ENCODE data around the gene RALY.

The RALY gene

DNA sequence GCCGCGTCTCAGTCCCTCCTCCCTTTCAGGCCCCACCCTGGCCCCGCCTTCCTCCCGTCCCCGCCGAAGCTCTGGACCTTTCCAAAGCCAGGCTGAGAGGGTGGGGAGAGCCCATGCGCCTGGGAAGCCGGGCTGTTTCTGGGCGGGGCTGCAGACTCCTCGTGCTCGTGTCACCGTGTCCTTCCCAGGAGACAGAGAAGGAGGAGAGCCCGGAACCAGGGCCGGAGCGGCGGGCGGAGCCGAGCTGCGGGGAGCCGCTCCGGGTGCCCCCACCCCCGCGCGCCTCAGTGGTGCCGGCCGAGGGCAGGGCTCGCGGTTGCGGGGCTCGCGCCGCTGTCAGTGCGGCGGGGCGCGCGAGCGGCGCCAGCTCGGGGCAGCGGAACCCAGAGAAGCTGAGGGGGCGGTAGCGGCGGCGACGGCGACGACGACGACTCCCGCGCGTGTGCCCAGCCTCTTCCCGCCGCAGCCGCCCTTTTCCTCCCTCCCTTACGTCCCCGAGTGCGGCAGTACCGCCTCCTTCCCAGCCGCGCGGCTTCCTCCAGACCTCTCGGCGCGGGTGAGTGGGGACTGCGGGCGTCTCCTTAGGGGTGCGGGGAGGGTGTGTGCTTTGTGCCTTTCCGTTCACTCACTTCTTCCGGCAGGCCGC, at the start of gene RALY:
Gene RALY, plus strand, starts transcription at position 336 of the 646 bp plus-strand sequence. CDS start 78,164 bp downstream, outside the sequence.
- peak; percentile 83 for DNase-seq (ENCODE audit: low read depth)

DNA sequence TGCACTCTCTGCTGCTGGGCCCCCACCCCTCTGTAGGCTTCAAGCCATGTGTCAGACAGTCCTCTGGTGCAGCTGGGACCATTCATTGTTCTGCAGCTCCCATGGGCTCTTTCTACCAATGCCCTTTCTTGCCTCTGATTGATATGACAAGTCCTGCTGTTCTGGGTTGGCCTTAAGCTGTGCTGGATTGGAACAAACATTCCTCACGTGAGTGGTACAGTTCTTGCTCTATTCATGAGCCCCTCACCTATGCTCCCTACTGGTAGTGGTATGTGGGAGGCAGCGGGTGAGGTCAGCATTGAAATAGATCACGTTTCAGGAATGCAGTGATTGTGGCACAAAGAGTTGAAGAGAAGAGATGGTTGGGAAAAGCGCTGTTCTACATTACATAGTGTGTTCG, 48.8 kb upstream of the RALY start:
- no peak for DNase-seq (ENCODE audit: low read depth)

DNA sequence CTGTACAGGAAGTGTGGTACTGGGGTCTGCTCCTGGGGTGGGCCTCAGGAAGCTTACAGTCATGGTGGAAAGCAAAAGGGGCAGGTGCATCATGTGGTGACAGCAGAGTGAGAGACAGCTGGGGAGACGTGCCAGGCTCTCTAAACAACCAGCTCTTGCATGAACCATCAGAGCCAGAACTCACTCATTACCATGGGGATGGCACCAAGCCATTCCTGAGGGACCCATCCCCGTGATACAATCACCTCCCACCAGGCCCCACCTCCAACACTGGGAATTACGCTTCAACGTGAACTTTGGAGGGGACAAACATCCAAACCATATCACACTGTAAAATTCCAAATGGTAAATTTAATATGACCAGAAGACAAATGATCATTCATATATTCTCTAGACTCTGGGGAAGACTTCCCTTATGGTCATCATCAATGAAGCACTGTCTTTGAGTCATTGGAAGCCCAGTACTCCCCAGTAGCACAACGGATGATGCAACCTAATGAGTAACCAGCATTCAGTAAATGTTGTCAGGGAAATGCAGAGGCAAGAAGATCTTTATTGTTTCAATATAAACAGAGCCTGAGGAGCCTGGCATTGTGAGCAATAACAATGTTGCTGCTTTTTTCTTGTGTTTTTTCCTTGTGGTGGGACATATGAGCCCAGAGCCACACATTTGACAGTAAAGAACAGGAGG, 48.2 kb upstream of the RALY start:
- no peak for DNase-seq (ENCODE audit: low read depth)

DNA sequence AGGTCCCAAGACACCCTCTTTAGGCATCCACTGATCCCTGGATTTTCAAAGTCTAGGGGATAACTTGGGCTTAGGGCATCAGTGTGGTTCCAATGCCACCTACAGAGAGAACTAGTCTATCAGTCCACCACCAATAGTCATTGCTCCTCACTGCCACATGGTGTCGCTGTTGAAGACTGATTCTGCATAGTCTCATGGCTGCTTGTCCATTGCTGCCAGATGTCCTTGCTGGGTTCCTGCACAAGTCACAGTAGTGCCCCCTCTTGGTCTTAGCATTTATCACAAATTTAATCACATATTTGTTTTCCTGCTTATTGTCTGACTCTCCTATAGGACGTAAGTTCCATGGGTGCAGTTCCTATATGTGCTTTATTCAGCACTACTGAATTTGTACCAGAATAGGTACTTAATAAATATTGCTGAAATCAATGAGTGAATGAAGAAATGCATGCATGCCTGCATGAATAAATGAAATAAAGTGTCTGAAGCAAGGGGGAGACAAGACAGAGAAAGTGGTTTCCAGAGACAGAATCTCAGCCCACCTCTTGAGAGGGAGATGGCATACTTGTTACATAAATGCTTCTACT, 45.9 kb upstream of the RALY start:
- no peak for DNase-seq (ENCODE audit: low read depth)

DNA sequence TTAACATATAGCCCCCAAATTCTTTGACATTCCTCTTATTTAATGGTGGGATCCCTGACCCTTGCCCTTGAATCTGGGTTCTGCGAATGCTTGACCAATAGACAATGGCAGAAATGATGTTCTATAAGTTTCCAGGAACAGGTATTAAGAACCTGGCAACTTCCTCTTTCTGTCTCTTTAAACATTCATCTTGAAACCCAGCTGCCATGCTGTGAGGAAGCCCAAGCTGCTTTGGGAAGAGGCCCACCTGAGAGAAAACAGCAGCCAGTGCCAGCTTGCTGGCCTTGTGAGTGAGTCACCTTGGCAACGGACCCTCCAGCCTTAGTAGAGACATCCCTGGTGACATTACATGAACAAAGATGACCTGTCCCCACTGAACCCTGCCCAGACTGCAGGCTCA, 45.2 kb upstream of the RALY start:
- DNase-seq (ENCODE audit: low read depth) = no peak

DNA sequence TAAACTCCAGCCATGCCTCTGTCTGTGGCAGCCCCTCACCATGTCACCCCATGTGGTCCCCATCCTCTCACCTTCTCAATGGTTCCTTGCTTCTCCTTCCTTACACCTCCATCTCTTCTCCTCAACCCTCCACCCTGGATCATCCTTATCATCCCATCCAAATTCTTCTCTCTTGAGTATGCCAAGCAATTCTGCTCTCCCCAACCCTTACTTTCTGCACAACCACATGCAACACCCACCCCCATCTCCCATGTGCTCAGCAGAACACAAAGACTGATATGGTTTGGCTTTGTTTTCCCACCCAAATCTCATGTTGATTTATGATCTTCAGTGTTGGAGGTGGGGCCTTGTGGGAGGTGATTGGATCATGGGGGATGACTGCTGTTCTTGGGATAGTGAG, 42.5 kb upstream of the RALY start:
- no peak for DNase-seq (ENCODE audit: low read depth)

DNA sequence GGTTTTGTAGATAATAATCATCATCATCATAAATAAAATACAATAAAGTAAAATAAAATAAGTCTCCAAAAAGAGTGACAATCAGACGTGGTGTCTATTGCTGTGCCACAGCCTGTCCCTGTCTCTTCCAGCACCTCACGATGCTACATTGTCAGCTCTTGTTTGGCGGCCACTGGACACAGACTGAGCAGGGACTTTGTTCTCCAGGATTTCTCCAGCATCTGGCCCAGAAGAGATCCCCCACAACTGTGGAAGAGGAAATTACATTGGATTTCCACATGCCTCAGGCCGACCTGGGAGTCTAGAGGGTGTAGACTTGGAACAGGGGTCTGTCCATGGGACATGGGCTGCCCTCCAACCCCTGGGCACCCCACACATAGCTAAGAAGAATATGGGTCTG, 39.2 kb upstream of the RALY start:
- no peak for DNase-seq (ENCODE audit: low read depth)

DNA sequence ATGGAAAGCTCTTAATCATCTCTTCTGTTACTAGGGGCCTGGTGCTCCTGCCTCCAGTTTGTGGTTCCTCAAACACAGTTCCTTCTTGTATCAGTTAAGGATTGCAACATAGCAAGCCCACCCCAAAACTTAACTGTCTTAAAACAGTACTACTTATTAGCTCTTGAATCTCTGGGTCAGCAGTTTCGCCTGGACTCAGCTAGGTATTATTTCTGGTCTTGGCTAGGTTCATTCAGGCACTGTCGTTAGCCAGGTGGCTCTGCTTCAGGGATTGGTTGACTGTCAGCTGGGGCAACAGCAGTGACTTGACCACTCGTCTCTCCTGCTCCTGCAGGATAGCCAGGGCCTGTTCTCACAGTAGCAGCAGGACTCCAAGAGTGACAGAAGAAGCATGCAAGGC, 30.0 kb upstream of the RALY start:
- DNase-seq (ENCODE audit: low read depth) = no peak

- DNase-seq (ENCODE audit: low read depth) = no peak
Measured at GRCh38 chr20:33964441-33964840, 29.3 kb upstream of the RALY start.

DNA sequence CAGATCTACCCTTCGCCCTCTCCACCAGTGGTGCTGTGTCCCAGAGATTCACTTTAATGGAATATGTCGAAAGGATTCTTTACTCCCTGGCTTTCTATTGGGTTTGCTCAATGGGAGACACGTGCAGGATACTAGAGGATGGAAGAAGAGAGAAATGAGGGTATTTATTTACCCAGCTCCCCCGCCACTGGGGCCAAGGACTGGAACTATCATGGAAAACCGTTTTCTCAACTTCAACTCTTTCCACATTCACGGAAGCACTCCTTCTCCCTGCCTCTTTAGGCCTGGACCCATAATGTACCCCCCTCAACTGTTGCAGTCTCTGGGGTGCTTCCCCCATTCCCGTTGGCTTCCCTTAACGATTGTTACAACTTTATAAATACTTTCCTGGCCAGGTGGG, 26.6 kb upstream of the RALY start:
- no peak for DNase-seq (ENCODE audit: low read depth)

DNA sequence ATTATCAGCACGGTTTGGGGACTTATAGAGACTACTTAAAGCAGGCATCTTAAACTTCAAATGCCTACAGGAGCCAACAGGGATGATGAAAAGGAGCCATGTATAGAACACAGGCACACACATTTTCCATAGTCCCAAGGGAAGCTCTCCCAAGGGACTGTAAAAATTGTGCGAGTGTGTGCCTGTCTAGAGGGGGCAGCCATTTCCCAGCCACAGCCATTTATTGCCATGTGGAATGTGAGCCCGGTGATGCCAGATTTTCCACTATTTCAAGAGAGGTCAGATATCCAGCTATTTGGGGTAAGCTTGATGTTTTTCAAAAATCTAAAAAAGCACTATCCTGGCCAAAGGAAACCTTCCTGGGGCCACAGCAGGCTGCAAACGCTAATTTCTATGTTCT, 24.1 kb upstream of the RALY start:
- no peak for DNase-seq (ENCODE audit: low read depth)

GRCh38 chr20:33970229-33970628, 23.5 kb upstream of the RALY start:
- no peak for DNase-seq (ENCODE audit: low read depth)

- DNase-seq (ENCODE audit: low read depth) = no peak
Measured at GRCh38 chr20:33971147-33971975, 22.4 kb upstream of the RALY start.

GRCh38 chr20:33976959-33977358, 16.8 kb upstream of the RALY start:
- DNase-seq (ENCODE audit: low read depth) = no peak

GRCh38 chr20:33977535-33977934, 16.2 kb upstream of the RALY start:
- DNase-seq (ENCODE audit: low read depth) = no peak

DNA sequence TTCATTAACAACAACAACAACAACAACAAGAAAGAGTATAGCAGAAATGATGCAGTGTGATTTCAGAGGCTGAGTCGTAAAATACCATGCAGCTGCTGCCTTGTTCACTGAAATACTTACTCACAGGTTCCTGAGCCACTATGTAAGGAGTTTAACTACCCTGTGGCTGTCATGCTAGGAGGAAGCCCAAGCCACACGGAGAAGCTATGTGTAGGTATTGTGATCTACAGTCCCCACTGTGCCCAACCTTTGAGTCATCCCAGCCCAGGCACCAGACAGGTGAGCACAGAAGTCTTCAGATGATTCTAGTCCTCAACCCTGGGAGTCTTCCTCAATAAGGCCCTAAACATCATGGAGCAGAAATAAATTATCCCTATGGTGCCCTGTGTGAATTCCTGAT, 14.6 kb upstream of the RALY start:
- no peak for DNase-seq (ENCODE audit: low read depth)

DNA sequence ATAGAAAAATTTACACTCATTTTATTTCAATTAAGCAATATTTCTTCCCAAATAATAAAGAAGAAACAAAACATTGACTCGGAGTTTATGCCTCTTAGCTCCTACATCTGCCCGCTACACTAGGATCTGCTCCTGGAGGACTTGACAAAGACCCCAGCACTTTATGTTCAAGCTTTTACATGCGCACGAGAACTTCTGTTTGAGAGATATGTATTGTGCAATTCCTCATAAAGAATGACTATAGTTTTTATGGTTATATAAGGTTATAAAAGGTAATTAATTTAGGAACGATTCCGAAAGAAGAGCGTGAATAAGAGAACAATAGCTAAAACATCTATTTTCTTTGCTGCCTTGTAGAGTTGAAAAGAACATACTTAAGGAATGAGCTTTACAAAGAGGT, 12.4 kb upstream of the RALY start:
- DNase-seq (ENCODE audit: low read depth) = no peak

DNA sequence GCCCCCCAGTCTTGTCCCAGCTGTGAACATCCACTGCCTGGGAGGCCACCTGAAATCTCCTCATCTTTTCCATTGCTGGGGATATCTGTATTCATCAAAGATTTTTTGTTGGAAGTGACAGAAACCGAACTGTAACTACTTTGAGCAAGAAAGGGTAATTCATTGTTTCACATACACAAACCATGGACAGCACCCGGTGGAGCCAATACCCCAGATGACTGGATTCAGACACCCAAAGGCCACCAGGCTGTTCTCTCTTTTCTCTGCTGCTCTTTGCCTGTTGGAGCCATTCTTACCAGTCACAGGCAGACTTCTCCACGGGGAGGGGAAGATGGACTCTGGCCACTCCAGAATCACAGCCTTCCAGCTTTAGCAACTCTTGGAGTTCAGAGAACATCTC, 11.7 kb upstream of the RALY start:
- DNase-seq (ENCODE audit: low read depth) = no peak

DNA sequence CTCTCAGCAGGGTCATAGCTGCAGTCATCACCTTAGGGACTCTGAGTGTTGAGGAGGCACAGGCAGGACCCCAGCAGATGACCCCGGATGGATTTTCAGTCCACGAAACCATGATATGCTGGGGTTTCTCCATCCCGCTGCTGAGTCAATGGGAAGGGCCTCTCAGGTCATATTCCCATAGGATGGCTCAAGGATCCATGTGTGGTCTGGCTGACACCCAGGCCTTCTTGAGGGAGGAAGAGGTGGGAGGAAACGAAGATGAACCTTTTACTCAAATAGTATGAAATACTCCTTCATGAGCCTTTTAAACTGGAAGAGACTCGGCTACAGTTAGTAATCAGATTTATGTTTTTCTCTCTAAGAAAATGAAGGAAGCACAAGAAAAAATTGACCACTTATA, 10.3 kb upstream of the RALY start:
- DNase-seq (ENCODE audit: low read depth) = no peak

DNA sequence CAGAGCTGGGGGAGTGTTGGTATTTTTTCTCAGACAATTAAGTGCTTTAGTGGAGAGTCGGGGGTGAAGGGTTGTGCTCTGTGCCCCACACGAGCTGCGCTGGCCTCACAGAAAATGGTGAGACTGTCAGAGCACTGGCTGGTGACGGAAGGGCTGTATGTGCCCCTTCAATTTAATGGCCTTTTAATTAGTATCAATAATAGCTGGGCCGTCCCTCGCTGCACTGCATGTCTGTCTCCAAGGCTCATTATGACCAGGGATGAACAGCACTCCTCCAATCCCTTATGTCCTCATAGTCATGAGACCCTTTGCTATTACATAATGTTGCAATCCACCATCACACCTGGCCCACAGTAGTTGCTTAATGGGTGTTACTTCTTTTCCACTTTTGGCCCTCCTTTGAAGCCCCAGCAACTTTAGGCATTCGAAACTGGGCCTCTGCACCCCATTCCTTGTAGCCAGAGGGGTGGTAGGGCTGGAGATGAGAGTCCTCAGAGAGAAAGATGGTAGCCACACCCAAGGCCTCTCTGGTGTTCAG, 9.5 kb upstream of the RALY start:
- no peak for DNase-seq (ENCODE audit: low read depth)

DNA sequence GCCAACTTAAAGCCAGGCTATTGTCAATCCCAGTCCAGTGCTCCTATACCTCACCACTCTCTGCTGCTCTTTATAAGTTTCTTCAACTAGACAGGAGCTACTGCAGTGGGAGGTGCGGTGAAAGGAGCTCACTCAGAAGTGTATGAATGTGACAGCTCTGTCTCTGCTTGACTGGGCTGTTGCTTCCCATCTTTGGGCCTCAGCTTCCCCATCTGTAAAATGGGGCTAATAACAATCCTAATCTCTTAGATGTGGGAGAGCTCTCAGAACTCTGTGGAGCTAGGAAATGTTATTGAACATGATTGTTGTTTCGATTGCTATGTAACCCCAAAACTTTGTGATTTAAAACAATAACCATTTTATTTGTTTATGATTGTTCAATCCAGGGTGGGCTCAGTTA, 8.4 kb upstream of the RALY start:
- DNase-seq (ENCODE audit: low read depth) = no peak

DNA sequence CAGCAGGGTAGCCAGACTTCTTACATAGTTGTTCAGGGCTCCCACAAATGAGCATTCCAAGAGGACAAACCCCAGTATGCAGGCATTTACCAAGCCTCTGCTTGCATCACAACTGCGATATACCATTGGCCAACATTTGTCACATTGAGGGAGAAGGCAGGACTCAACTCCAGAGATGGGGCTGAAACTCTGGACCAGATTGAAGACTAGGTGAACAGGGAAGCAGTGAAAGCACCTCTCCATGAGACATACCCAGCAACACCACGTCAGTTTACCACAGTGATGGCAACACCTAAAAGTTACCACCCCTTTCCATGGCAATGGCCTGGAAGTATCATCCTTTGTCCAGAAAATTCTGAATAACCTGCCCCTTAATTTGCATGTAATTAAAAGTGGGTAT, 7.9 kb upstream of the RALY start:
- no peak for DNase-seq (ENCODE audit: low read depth)
